NCI-H2196 (cell line): Measurements from ENCODE around the gene UPK3A.
"Not testable (repeated sequence)": the region's sequence is repeated elsewhere in the genome, so short reads cannot be mapped to it uniquely, and the experiment has no call there.

Experiments
- DNase-seq: peaks from one replicate; lab custom pipeline; 2025; ENCODE audit not compliant: unreplicated experiment; lab: John Stamatoyannopoulos, UW

The UPK3A gene

DNA sequence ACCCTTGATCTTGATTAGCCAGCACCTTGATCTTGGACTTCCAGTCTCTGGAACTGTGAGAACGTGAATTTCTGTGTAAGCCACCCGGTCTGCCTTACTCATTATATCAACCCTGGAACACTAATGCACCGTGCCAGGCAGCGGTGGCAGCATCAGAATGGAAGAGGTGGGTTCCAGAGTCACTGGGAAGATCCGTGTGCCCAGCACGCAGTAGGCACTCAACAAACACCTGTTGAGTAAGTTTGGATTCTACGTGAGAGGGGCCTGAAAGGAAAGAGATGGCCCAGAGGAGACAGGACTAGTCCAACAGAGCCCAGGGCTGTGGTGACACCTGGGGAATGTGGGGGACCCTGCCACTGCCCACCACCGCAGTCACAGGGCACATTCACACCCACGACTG, 6.6 kb upstream of the UPK3A start:
- no peak for DNase-seq

DNA sequence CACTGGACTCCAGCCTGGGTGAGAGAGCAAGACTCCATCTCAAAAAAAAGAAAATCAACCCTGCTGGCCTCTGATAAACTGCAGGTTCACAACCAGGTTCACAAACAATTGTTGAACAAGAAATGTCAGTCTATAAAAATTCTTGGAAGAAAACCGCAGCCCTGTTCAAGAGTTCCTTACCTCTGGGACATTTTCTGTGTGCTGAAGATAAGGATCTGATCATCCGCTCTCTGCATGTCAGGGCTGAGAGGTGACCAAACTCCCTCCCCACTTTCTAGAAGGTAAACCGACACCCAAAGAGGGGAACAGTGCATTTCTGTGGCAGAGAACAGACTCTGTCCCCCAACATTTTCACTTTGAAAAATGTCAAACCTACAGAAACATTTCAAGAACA, 4.2 kb upstream of the UPK3A start:
- no peak for DNase-seq

DNA sequence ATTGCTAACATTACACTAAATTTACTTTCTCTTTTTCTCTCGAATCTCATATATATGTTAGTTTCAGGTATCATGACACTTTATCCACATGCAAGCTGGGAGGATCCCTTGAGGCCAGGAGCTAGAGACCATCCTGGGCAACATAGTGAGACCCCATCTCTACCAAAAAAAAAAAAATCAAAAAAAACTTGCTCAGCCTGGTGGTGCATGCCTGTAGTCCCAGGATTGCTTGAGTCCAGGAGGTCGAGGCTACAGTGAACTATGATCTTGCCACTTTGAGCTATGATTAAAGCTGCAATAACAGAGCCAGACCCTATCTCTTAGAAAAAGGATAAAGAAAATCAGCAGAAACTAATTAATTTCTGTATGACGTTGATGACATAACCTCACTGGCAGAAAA, 3.7 kb upstream of the UPK3A start:
- DNase-seq, result no peak

DNA sequence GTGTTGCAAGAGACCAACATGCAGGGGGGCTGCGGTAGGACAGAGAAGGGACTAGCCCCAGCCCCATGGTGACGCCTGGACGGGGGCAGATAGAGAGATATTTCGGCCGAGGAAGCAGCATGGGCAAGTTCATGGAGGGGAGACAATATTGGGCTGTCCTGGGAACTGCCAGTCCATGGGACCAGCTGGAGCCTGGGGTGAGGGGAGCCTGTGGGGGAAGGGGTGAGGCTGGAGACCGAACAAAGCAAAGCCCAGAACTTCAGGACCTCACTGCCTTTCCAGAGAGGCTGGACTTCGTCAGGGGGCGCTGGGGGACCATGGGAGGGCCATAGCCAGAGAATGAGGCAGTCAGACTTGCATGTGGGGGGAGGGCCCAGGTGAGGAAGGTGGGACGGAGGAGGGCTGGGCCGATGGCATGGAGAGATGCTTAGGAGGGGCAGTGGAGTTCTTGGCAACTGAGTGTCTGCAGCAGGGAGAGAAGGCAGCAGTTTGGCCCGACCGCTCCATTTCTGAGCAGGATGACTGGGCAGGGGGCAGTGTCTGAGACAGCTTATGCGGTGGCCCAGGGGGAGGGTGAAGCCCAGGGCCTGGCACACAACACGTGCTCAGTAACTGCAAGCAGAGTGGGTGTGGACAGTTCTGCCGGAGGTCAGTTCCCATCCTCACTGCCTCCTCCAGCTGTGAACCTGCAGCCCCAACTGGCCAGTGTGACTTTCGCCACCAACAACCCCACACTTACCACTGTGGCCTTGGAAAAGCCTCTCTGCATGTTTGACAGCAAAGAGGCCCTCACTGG, 712 bp downstream of the UPK3A start:
- no peak for DNase-seq

DNA sequence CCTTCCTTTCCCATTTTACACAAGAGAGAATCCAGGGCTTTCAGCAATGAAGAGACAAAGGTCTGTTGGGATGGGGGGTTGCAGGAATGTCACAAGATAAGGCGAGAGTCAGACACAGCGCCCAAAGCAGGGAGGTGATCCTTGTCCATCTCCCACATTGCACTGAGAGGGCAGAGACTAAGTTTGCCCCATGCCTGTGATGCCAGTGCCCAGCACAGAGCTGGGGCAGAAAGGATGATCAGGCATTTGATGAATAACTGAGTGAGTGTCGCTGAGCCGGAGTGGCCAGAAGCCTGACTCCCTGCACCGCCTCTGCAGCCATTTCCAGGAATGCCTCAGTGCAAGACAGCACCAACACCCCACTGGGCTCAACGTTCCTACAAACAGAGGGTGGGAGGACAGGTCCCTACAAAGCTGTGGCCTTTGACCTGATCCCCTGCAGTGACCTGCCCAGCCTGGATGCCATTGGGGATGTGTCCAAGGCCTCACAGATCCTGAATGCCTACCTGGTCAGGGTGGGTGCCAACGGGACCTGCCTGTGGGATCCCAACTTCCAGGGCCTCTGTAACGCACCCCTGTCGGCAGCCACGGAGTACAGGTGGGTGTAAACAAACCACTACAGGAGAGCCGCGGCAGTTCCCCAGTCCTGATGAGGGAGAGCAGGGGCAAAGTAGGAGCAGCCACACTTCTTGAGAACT, 2.3 kb downstream of the UPK3A start:
- DNase-seq, result no peak

DNA sequence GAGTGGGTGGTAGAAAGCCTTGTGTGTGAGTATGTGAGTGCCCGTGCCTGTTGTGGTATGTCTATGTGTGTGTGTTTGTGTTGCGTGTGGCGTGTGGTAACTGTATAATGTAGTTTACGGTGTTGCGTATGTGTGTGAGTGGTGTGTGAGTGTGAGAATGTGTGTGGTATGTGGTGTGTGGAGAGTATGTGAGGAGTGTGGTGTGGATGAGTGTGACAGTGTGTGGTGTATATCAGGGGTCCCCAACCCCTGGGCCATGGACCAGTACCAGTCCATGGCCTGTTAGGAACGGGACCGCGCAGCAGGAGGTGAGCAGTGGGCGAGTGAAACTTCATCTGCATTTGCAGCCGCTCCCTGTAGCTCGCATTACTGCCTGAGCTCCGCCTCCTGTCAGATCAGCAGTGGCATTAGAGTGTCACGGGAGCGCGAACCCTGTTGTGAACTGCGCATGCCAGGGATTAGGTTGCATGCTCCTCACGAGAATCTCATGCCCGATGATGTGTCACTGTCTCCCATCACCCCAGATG, 5.7 kb downstream of the UPK3A start:
- DNase-seq, result no peak

DNA sequence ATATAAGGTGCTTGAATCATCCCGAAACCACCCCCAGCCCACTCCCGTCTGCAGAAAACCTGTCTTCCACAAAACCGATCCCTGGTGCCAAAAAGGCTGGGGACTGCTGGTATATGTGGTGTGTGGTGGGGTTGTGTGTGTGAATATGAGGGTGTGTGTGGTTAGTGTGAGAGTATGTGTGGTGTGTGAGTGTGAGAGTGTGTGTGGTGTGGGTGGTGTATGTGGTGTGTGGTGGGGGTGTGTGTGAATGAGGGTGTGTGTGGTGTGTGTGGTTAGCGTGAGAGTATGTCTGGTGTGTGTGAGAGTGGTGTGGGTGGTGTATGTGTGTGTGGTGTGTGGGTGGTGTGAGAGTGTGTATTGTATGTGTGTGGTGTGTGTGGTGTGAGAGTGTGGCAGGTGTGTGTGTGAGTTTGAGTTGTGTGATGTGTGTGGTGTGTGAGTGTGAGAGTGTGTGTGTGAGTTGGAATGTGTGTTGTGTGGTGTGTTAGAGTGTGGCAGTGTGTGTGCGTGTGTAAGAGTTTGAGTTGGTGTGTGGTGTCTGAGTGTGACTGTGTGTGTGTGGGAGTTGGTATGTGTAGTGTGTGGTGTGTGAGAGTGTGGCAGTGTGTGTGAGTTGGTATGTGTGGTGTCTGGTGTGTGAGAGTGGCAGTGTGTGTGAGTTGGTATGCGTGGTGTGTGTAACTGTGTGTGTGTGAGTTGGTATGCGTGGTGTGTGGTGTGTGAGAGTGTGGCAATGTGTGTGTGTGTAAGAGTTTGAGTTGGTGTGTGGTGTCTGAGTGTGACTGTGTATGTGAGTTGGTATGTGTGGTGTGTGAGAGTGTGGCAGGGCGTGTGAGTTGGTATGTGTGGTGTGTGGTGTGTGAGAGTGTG, 6.5 kb downstream of the UPK3A start:
- DNase-seq, result no peak

DNA sequence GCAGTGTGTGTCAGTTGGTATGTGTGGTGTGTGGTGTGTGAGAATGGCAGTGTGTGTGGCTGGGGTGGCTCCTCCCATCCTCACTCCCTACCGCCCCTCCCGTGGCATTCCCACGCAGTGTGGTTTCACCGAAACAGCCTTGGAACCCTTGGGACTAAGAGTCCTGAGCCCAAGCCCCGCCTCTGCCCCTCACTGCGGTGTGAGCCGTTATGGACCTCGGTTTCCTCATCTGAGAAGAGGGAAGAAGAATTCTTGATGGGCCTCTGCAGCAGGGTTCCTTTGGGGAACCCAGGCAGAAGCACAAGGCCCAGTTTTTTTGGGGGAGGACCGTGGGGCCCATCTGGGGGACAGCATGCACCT, 7.2 kb downstream of the UPK3A start:
- no peak for DNase-seq

DNA sequence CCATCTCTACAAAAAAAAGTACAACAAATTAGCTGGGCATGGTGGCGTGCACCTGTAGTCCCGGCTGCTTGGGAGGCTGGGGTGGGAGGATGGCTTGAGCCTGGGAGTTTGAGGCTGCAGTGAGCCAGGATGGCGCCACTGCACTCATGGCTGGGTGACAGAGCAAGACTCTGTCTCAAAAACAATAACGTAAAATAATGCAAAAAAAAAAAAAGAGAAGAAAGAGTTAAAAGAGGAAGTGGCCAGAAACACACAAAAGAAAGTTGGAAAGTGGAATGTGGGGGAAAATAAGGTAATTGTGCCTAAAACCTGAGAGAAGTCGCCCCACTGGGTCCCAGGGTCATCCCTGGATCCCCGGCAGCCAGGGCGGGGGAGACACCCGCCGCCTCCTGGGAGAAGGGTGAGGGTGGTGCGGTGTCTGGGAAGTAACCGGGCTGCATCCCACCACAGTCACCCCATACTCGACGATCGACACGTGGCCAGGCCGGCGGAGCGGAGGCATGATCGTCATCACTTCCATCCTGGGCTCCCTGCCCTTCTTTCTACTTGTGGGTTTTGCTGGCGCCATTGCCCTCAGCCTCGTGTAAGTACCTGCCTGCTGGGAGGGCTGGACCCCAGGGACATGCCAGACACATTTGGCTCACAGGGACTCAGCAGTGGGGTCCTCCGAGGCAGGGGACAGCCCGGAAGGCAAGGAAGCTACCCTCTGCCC, 8.1 kb downstream of the UPK3A start:
- DNase-seq, result no peak

DNA sequence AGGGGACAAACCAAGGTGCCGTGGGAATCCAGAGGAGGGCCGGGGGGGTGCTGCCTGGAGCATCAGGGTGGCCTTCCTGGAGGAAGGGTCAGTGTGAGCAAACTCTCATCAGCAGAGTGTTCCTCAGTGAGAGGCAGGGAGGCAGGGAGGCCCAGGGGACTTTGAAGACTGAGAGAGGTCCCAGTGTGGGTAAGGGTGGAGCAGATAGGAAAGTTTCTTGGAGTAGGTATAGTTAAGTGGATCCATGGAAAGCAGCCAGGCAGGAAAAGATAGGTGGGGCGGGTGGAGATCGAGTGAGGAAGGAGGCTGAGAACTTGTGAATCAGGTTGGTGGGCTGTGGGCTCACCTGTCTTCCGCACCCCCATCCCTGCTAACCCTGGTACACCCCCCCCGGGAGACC, 9.3 kb downstream of the UPK3A start:
- no peak for DNase-seq

DNA sequence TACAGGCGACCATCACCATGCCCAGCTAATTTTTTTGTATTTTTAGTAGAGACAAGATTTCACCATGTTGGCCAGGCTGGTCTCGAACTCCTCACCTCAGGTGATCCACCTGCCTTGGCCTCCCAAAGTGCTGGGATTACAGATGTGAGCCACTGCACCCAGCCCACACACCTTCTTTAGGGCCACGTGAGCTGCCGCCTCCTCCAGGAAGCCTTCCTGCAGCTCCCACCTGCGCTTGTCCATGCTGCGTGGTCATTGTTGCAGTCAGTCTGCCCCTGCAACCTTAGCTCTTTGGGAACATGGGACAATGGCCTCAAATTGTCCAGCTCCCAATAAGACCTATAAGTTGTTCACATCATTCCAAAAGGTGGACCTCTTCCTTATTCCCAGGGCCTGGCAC, 10.3 kb downstream of the UPK3A start:
- not testable (repeated sequence) for DNase-seq

DNA sequence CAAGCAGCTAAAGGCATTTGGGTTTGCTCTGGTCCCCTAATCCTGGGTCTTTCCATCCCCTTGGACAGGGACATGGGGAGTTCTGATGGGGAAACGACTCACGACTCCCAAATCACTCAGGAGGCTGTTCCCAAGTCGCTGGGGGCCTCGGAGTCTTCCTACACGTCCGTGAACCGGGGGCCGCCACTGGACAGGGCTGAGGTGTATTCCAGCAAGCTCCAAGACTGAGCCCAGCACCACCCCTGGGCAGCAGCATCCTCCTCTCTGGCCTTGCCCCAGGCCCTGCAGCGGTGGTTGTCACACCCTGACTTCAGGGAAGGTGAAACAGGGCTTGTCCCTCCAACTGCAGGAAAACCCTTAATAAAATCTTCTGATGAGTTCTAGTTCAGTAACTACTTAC, 10.7 kb downstream of the UPK3A start:
- no peak for DNase-seq

DNA sequence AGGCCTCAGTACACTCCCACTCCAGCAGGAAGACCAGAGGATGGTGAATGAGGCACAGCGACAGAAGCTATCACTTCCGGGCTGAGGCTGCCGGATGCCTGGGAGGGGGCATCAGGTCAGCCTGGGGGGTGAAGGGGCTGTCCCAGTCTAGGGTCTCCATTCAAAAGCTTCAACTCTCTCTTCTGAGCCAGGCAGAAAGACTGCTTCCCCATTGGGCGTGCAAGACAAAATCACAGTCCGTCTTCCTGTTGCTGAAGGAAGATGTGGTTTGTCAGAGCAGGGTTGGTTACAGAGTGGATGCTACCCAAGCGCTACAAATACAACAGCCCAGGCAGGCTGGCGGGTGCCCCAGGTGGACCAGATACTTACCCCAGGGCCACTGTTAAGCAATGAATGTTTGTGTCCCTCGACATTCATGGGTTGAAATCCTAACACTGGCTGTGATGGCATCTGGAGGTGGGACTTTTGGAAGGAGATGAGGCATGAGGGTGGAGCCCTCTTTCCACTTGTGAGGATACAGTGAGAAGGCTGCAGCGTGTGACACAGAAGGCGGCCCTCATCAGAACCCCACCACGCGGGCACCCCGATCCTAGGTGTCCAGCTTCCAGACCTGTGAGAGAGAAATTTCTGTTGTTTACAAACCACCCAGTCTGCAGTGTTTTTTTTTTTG, 12.0 kb downstream of the UPK3A start:
- DNase-seq, result no peak

DNA sequence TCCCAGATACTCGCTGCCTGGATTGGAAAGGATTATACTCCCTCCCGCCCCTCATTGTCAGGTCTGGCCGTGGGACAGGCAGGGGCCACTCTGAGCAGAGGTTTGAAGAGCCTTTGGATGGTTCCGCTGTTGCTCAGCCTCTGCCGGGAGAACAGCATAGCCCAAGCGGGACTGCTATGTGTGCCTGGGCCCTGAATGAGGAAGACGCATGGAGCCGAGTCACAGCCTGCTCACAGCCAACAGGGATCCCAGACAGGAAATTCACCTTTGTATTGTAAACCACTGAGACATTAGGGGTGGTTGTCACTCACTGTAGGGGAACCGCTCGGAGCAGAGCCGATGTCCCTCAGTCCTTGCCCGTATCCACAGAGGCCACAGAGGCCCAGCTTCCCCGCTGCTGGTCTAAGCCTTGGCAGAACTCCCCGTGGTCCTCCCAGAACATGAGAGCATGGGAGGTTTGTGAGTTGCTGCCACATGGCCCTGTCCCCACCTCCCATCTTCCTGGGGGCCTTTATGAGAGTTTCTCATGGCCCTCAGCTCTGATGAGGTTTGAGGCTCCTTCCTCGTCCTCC, 14.3 kb downstream of the UPK3A start:
- no peak for DNase-seq

DNA sequence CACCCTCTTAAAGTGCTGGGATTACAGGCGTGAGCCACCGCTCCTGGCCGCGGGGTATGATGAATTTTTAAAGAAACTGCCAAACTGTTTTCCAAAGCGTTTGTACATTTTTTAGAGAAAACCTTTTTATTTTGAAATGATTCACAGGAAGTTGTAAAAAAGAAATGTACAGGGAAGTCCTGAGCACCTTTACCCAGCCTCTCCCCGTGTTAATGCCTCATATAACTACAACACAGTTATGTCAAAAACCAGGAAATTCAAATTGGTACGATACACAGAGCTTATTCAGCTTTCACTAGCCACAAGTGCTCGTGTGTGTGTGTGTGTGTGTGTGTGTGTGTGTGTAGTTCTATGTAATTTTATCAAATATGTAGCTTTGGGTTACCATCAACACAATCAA, 18.0 kb downstream of the UPK3A start:
- DNase-seq, result no peak

DNA sequence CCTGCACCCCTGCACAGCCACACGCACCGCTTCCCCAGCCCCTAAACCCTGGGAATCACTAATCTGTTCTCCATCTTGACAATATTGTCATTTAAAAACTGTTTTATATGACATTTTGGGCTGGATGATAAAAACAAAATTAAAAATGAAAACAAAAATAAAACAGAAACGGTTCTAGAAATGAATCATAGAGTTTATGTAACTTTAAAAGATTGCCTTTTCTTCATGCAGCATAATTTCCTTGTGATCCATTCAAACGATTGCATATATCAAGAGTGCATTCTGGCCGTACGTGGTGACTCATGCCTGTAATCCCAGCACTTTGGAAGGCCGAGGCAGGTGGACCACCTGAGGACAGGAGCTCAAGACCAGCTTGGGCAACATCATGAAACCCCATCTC, 18.4 kb downstream of the UPK3A start:
- DNase-seq, result no peak

DNA sequence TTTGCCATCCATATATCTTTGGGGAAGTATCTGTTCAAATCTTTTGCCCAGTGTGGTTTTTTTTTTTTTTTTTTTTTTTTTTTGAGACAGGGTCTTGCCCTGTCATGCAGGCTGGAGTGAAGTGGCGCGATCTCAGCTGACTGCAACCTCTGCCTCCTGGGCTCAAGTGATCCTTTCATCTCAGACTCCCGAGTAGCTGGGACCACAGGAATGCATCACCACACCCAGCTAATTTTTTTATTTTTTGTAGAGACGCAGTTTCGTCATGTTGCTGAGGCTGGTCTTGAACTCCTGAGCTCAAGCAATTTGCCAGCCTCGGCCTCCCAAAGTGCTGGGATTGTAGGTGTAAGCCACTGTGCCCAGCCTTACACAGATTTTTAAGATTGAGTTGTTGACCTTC, 20.2 kb downstream of the UPK3A start:
- DNase-seq, result no peak

DNA sequence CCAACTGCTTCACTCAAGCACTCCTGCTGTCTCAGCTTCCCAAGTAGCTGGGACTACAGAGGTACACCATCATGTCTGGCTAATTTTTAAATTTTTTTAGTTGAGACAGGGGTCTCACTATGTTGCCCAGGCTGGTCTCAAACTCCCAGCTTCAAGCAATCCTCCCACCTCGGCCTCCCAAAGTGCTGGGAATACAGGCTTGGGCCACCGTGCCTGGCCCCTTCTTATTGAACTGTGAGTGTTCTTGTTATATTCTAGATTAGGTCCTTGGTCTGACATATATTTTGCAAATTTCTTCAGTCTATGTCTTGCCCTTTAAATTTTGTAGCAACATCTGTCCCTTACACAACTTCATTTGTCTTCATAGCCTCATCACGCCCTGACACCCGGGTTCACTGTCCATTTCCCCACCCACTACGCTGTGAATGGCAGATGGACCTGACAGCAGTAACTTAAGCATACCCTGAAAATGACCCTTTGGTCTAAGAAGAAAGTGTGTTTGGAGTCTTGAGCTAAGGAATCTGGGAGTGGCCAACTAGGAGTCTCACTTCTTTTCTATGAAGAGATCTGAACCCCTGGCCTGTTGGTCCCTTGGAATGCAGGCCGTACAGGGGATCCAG, 20.8 kb downstream of the UPK3A start:
- no peak for DNase-seq

DNA sequence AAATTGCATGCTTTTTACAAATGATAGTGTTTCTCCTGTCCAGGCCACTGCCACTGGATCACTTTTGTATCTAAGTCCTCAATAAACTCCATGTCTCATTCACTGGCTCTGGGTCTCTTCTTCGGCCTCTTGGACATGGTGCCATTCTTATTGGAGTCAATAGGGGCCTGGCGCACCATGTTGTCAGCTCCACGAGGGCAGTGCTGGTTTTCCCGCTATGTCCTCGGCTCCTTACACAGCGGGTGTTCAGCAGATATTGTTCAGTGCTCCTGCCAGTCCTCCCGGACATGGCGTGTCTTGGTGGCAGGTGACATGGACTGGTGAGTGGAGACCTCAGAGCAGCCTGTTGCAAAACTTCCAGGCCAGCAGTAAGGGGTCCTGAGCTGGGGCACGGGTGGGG, 21.4 kb downstream of the UPK3A start:
- DNase-seq, result no peak
